Osteoblast (primary cell): ENCODE results near the gene CD96. TPM values are rescaled to one million over a fixed set of nuclear protein-coding genes. Genes with fewer than 3 reads are reported as not detected.

Source experiments
- DNase-seq: peaks from one replicate; pipeline ENCODE4 v3.0.0; 2011; ENCODE audit warnings: low spot score, mixed read lengths; ENCODE audit not compliant: insufficient read length; ENCODE audit errors: missing footprints
- H2AFZ ChIP-seq: 2 replicates; pipeline ENCODE4 v1.6.0; 2011; ENCODE audit warnings: mild to moderate bottlenecking, low read length
- H3K27ac ChIP-seq: 2 replicates; pipeline ENCODE4 v1.5.1; 2011; ENCODE audit warnings: mild to moderate bottlenecking, low read depth, low read length, moderate library complexity
- H3K27me3 ChIP-seq: 2 replicates; pipeline ENCODE4 v1.6.0; 2012; ENCODE audit warnings: mild to moderate bottlenecking, control low read depth, inconsistent platforms, low read length, moderate library complexity; ENCODE audit not compliant: insufficient read depth
- H3K36me3 ChIP-seq: 2 replicates; pipeline ENCODE4 v1.5.1; 2011; ENCODE audit warnings: mild to moderate bottlenecking, low read length, control low read depth, moderate library complexity; ENCODE audit not compliant: insufficient read depth
- H3K4me1 ChIP-seq: 2 replicates; pipeline ENCODE4 v1.5.1; 2011; ENCODE audit warnings: mild to moderate bottlenecking, low read length, control low read depth, moderate library complexity; ENCODE audit not compliant: insufficient read depth
- H3K4me2 ChIP-seq: 2 replicates; pipeline ENCODE4 v1.6.0; 2011; ENCODE audit warnings: mild to moderate bottlenecking, low read length; ENCODE audit not compliant: insufficient read depth
- H3K4me3 ChIP-seq: fragments of 200-600 bp; sonication (generic); 3 replicates; pipeline ENCODE4 v1.5.1; 2012; ENCODE audit warnings: mild to moderate bottlenecking, low read length, inconsistent platforms; ENCODE audit not compliant: insufficient read depth
- H3K79me2 ChIP-seq: 2 replicates; pipeline ENCODE4 v1.6.0; 2012; ENCODE audit warnings: mild to moderate bottlenecking, low read length, control low read depth, inconsistent platforms; ENCODE audit not compliant: insufficient read depth
- H3K9me3 ChIP-seq: 2 replicates; pipeline ENCODE4 v1.5.1; 2011; ENCODE audit warnings: low read depth, low read length, control low read depth
- H4K20me1 ChIP-seq: 2 replicates; pipeline ENCODE4 v1.6.0; 2012; ENCODE audit warnings: mild to moderate bottlenecking, low read length, control low read depth; ENCODE audit not compliant: insufficient read depth
- total RNA-seq: library from RNA; depleted of rRNA; stranded (reverse); fragments of >200 nt; gene quantifications from 2 replicates; pipeline ENCODE4 v1.2.3, GENCODE V29; 2012
- TF ChIP-seq, protein P1 (sequence below): IDR thresholded peaks from 2 replicates; pipeline ENCODE4 v1.5.1; 2011; ENCODE audit warnings: mild to moderate bottlenecking, low read depth, low read length, moderate library complexity; ENCODE audit errors: extremely low read depth

The CD96 gene
- total RNA-seq, 1 donor: not detected

DNA sequence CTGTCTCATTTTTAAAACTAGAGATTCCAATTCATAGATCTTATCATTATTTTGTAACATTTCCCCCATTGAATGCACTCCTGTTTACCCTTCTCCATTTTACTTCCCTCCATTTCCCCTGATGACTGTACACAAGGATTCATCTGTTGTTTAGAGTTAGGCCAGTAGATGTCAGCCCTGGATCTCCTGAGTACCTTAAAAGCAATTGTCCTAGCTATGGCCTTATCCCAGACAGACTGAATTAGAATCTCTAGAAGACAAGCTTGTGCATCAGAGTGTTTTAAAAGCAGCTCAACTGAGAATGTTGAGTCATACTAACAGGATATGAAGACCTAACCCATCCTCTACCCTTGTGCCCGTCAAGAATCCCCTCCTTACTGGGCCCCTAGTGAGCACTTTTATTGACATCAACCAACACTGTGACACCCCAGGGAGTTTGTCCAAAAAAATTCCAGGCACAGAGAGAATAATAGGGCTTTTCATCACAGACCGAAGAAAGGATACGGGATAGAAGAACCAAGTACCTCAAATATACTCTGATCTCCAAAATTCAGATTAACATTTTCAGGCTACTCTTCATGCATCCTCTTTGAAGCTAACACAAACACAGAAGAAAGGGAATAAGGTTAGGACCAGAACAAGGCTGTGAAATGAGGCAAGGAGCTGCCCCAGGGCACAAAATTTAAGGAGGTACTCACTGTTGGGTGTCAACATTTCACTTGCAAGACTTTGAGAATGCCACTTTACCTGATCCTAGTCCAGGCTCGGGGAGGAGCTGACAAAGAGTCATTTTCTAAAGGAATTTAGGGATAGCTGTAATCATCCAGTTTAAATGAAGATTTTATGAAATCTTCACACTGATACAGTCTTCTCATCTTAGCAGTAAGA, 36.0 kb downstream of the CD96 start:
- peak; percentile 90 for DNase-seq
- TF ChIP-seq, protein P1, sequence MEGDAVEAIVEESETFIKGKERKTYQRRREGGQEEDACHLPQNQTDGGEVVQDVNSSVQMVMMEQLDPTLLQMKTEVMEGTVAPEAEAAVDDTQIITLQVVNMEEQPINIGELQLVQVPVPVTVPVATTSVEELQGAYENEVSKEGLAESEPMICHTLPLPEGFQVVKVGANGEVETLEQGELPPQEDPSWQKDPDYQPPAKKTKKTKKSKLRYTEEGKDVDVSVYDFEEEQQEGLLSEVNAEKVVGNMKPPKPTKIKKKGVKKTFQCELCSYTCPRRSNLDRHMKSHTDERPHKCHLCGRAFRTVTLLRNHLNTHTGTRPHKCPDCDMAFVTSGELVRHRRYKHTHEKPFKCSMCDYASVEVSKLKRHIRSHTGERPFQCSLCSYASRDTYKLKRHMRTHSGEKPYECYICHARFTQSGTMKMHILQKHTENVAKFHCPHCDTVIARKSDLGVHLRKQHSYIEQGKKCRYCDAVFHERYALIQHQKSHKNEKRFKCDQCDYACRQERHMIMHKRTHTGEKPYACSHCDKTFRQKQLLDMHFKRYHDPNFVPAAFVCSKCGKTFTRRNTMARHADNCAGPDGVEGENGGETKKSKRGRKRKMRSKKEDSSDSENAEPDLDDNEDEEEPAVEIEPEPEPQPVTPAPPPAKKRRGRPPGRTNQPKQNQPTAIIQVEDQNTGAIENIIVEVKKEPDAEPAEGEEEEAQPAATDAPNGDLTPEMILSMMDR: peak; percentile 76
- H3K27me3 ChIP-seq: no peaks in the 10 kb centered on the region
- no peaks in the 10 kb centered on the region for H3K79me2 ChIP-seq
- H3K9me3 ChIP-seq: no peaks in the 10 kb centered on the region
- H4K20me1 ChIP-seq: no peaks in the 10 kb centered on the region
- H3K36me3 ChIP-seq: no peaks in the 10 kb centered on the region
- peaks cover 19% of the 10 kb centered on the region for H3K4me1 ChIP-seq
- no peak overlapping the region for H3K4me3 ChIP-seq
- no peak overlapping the region for H3K4me2 ChIP-seq
- no peak overlapping the region for H2AFZ ChIP-seq
- H3K27ac ChIP-seq: no peak overlapping the region

DNA sequence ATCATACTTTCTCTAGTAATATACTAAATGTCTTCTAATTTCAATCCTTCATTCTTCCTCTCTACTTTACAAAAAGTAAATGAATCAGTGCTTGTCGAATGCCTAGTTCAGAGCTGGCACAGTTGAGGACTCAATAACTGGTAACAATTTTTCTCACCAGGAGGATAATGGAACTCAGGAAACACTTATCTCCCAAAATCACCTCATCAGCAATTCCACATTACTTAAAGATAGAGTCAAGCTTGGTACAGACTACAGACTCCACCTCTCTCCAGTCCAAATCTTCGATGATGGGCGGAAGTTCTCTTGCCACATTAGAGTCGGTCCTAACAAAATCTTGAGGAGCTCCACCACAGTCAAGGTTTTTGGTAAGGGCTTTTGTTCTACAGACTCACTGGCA, 36.9 kb downstream of the CD96 start:
- Histone ChIP-seq H3K79me2 (no peaks in the 10 kb centered on the region), H3K36me3 (no peaks in the 10 kb centered on the region), H4K20me1 (no peaks in the 10 kb centered on the region), H3K4me2 (no peak overlapping the region), H3K27me3 (no peaks in the 10 kb centered on the region), H3K4me1 (peaks cover 21% of the 10 kb centered on the region), H3K4me3 (no peak overlapping the region), H3K9me3 (no peaks in the 10 kb centered on the region), H3K27ac (no peak overlapping the region), H2AFZ (no peak overlapping the region)
- TF ChIP-seq, protein P1: no peak
- no peak for DNase-seq

DNA sequence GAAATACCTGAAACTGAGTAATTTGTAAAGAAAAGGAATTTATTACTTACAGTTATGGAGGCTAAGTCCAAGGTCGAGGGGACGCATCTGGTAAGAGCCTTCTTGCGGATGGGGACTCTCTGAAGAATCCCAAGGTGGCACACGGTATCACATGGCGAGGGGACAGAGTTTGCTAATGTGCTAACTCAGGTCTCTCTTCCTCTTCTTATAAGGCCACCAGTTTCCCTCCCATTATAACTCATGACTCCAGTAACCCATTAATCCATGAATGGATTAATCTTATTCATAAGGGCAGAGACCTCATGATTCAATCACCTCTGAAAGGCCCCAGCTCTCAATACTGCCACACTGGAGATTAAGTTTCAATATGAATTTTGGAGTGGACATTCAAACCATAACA, 37.5 kb downstream of the CD96 start:
- Histone ChIP-seq H3K4me2 (no peak overlapping the region), H3K27me3 (no peaks in the 10 kb centered on the region), H3K9me3 (no peaks in the 10 kb centered on the region), H3K4me3 (no peak overlapping the region), H3K4me1 (peaks cover 27% of the 10 kb centered on the region), H4K20me1 (no peaks in the 10 kb centered on the region), H3K27ac (no peak overlapping the region), H2AFZ (no peak overlapping the region), H3K36me3 (no peaks in the 10 kb centered on the region), H3K79me2 (no peaks in the 10 kb centered on the region)
- DNase-seq: no peak
- TF ChIP-seq, protein P1: no peak

DNA sequence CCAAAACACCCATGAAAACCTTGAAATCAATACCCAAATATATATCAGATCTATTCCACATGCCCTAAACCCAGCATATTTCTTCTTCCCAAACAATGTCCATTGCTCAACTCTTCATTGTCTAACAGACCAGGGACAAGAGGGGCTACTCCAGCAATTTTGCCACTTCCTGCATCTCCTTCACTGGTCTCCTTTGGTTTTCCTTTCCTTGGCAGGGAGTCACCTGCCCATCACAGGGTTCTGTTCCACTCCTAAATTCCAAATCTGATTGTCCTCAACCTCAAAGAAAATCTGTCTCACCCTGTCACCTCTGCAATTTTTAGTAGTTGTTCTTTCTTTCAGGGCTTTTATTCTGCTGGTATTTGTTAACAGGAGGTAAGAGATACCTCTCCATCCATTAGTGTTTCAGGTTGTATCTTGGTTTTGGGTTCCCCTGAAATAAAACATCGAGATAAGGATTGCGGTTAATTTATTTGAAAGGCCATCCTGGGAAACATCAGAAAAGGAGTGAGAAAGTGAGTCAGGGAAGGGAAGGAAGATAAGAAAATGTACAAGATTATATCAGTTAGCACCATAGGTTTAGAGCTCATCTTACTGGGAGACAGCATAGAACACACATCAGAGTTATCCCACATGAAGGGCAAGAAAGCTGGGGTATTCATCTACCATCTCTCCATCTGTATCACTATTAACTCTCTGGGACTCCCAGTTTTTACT, 39.6 kb downstream of the CD96 start:
- H3K4me3 ChIP-seq: no peak overlapping the region
- H3K4me2 ChIP-seq: peak overlapping the region; percentile 54
- H3K4me1 ChIP-seq: peaks cover 31% of the 10 kb centered on the region
- no peaks in the 10 kb centered on the region for H3K27me3 ChIP-seq
- H3K27ac ChIP-seq: peak overlapping the region; percentile 82
- peak; percentile 21 for DNase-seq
- TF ChIP-seq, protein P1: no peak
- no peaks in the 10 kb centered on the region for H3K9me3 ChIP-seq
- no peaks in the 10 kb centered on the region for H3K79me2 ChIP-seq
- no peak overlapping the region for H2AFZ ChIP-seq
- no peaks in the 10 kb centered on the region for H3K36me3 ChIP-seq
- H4K20me1 ChIP-seq: no peaks in the 10 kb centered on the region
